Tibial nerve (tissue), 3 donors: ENCODE results near the gene NANP.

ENCODE experiments used
- POLR2A ChIP-seq, 2 donors: fragments of 450-650 bp; IDR thresholded peaks; one replicate each; pipeline ENCODE4 v1.6.1; 2017; ENCODE audit warnings: antibody characterized with exemption in 2 of 2, mild to moderate bottlenecking in 2 of 2, moderate library complexity in 2 of 2
- TF ChIP-seq, protein P1 (sequence below), 5 experiments: fragments of 200-600 bp in 3 of 5; fragments of 450-650 bp in 2 of 5; sonication (generic) in 3 of 5; IDR thresholded peaks; one replicate each; pipeline ENCODE4 v1.5.1; 2016 to 2019; ENCODE audit warnings: antibody characterized with exemption in 5 of 5, mild to moderate bottlenecking in 3 of 5, moderate library complexity in 2 of 5

DNA sequence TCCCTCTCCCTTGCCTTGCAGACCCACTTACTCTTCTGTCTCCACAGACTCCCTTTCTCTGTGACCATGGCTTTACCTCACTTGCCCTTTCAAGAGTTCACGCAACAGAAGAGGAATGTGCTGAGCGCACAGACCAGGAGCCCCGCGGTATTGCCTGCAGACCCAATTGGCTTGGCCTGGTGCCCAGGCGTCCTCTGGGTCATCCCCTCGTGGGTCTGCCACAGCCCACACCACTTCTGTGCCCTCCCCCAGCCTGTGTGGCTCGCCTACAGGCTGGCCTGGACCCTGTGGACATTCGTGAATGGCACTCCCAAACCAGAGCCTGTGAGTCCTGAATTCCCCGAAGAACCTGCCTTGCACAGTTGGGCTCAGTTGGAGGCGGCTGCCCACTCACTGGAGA, 23.2 kb downstream of the NANP start:
- TF ChIP-seq, protein P1, sequence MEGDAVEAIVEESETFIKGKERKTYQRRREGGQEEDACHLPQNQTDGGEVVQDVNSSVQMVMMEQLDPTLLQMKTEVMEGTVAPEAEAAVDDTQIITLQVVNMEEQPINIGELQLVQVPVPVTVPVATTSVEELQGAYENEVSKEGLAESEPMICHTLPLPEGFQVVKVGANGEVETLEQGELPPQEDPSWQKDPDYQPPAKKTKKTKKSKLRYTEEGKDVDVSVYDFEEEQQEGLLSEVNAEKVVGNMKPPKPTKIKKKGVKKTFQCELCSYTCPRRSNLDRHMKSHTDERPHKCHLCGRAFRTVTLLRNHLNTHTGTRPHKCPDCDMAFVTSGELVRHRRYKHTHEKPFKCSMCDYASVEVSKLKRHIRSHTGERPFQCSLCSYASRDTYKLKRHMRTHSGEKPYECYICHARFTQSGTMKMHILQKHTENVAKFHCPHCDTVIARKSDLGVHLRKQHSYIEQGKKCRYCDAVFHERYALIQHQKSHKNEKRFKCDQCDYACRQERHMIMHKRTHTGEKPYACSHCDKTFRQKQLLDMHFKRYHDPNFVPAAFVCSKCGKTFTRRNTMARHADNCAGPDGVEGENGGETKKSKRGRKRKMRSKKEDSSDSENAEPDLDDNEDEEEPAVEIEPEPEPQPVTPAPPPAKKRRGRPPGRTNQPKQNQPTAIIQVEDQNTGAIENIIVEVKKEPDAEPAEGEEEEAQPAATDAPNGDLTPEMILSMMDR (IDR thresholded peaks at IDR 0.05): no peak
- TF ChIP-seq POLR2A (IDR thresholded peaks at IDR 0.05): no peak
